Caki2 (cell line): ENCODE data around the gene CAPS. TPM values are rescaled to one million over a fixed set of nuclear protein-coding genes. Genes with fewer than 3 reads are reported as not detected.

Experiments
- DNase-seq: peaks from one replicate; pipeline ENCODE4 v3.0.0-alpha.2; 2015; ENCODE audit warnings: low read depth
- in situ Hi-C: cut with HindIII; loops from 2 replicates; pipeline ENCODE4 v1.10.0; 2016; ENCODE audit warnings: low sequenced_read_pairs, low pct_unique_long_range_greater_than_20kb, mixed read lengths
- total RNA-seq: library from RNA; depleted of rRNA; stranded (reverse); fragments of >200 nt; shearing (Covaris generic); gene quantifications from 2 replicates; pipeline ENCODE4 v1.2.3, GENCODE V29; 2014; ENCODE audit warnings: low replicate concordance

CAPS gene
- total RNA-seq, 1 experiment from 2014 or later, result 6.1 TPM

- DNase-seq, result peak; percentile 8
- in situ Hi-C loops, result no loop called here
Measured at GRCh38 chr19:5926641-5927440, 12.8 kb downstream of the CAPS start.

- no peak for DNase-seq
Measured at GRCh38 chr19:5927441-5927821, 13.4 kb downstream of the CAPS start.

GRCh38 chr19:5929179-5929578 is 15.1 kb downstream of the CAPS start:
- in situ Hi-C loops, result no loop called here
- DNase-seq, result no peak

More at GRCh38 chr19:5927441-5927821, 13.4 kb downstream of the CAPS start:
- in situ Hi-C loops, result no loop called here

DNA sequence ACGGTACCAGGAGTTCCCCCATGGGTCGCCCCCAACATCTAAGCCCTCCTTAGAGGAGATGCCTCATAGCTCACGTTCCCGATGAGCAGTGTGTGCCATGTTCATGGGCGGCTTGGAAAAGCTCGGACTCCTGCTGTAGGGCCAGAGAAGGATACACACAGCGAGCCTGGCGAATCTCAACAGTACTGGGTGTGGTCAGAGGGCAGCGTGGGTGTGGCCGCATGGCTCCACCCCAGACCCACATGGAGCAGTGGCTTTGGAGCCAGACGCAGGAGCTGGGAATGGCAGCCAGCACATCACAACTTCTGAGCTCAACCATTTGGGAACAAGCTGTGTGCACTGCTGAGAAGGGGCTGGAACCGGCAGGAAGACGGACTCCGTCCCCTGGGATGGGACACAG is 15.6 kb downstream of the CAPS start:
- no peak for DNase-seq
- in situ Hi-C loops, result no loop called here

DNA sequence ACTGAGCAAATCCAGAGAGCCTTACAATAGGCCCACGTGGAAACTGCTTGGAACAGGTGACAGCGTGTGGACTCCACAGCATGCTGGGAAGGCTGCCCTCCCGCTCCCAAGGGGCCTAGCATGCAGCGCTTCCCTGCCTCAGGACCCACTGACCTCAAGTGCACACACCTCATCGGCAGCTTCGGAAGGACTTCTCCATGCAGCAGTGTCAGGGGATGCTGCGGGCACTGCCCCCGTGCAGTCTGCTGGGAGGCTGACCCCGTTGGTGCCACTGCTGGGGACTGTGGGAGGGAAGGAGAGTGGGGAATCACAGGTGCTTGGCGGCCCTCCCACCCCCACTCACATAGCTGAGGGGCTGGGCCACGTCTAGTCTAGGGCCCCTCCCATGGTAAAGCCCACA is 17.2 kb downstream of the CAPS start:
- in situ Hi-C loops, result no loop called here
- DNase-seq, result no peak

DNA sequence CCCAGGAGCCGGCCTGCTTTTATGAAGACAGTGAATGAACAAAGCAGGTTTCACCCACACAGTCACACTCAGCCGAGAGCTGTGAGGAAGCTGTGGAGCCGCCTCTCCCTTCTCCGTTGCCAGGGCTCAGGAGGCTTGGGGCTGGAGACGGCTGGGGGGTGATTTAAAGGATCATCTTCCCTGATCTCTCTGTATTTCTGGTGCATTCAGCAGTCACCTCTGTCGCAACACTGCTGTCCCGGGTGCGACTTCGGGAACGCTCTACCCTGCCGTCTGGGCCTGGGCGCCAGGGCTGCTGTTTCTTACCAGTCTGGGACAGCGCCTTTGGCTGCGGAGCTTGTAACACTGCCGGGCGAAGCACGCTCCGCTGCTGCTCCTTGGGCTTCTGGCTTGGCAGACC is 18.1 kb downstream of the CAPS start:
- DNase-seq, result no peak
- in situ Hi-C loops, result no loop called here

- DNase-seq, result no peak
- in situ Hi-C loops, result no loop called here
Measured at GRCh38 chr19:5932609-5933262, 18.7 kb downstream of the CAPS start.

- in situ Hi-C loops, result no loop called here
- no peak for DNase-seq
Measured at GRCh38 chr19:5933391-5934068, 19.5 kb downstream of the CAPS start.

- in situ Hi-C loops, result no loop called here
- no peak for DNase-seq
Measured at GRCh38 chr19:5934069-5934401, 20.0 kb downstream of the CAPS start.

- in situ Hi-C loops, result no loop called here
- DNase-seq, result no peak
Measured at GRCh38 chr19:5934774-5935472, 20.9 kb downstream of the CAPS start.

- in situ Hi-C loops, result no loop called here
- DNase-seq, result no peak
Measured at GRCh38 chr19:5935473-5936291, 21.6 kb downstream of the CAPS start.

DNA sequence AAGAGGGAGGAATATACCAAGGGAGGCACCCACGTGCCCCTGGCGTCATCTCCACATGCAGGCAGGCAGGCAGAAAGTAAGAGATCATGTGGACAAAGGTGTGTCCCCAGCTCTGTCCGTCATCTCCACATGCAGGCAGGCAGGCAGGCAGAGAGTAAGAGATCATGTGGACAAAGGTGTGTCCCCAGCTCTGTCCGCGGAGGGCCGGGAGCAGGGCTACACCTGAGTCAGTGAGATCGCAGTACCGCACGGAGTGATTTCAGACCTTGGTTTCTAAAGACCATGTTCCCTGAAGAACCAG is 22.2 kb downstream of the CAPS start:
- in situ Hi-C loops, result no loop called here
- no peak for DNase-seq

GRCh38 chr19:5937550-5937949 is 23.5 kb downstream of the CAPS start:
- in situ Hi-C loops, result no loop called here
- DNase-seq, result no peak

- in situ Hi-C loops, result no loop called here
- DNase-seq, result no peak
Measured at GRCh38 chr19:5940260-5941208, 26.5 kb downstream of the CAPS start.

- DNase-seq, result no peak
- in situ Hi-C loops, result no loop called here
Measured at GRCh38 chr19:5941673-5942072, 27.6 kb downstream of the CAPS start.

DNA sequence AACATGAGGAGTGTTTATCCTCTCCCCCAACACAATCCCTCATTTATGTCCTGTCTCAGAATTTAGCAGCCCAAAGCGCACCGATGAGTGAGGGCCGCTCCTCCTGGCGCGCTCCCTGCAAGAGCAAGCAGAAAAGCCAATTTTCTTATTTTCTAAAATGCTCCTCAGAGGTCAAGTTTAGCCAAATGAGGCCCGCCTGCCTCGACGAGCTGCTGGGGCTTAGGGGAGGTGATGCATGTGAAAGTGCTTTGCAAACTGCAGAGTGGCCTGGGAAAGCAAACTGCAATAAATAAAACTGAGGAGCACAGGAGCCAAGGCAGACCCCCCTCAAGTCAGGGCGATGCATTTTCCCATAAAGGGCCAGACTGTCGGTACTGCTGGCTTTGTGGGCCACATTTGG is 29.0 kb downstream of the CAPS start:
- DNase-seq, result no peak
- in situ Hi-C loops, result no loop called here

DNA sequence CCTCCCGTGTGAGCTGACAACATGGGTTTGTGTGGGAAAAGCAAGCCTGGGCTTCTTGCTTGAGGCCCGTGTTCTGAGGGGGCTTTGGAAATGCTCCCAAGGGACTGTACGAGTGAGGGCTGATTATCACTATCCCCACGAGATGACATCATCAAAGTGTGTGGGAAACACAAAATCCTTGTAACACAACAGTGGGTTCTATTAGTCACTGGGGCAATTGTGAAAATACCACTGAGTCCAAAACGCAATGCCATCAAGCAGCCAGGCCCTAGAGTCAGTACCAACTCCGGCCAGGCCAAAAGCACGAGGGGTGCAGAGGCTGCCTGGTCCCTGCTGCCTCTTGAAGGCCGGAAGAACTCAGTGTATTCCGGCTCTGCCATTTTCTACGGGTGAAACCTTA is 29.6 kb downstream of the CAPS start:
- no peak for DNase-seq
- in situ Hi-C loops, result no loop called here
